ENCODE measurements around the gene ZP2.
"Not testable (repeated sequence)": the region's sequence is repeated elsewhere in the genome, so short reads cannot be mapped to it uniquely, and the experiment has no call there.

Gene ZP2

GRCh38 chr16:21211486-21211885, at the start of gene ZP2:
TSS of gene ZP2 (minus strand) at chr16:21211574. CDS start at chr16:21211547, 27 bp downstream.
- DNase-seq, result no peak

- DNase-seq, result no peak
These were observed 45.9 kb upstream of the ZP2 start for GRCh38 chr16:21257284-21257683.

- DNase-seq, result no peak
These were observed 45.3 kb upstream of the ZP2 start for GRCh38 chr16:21256636-21257035.

- no peak for DNase-seq
These were observed 42.1 kb upstream of the ZP2 start for GRCh38 chr16:21253470-21253869.

GRCh38 chr16:21250072-21250923, 38.9 kb upstream of the ZP2 start:
- no peak for DNase-seq

GRCh38 chr16:21248179-21248578, 36.8 kb upstream of the ZP2 start:
- DNase-seq, result not testable (repeated sequence)

GRCh38 chr16:21244518-21245215, 33.3 kb upstream of the ZP2 start:
- no peak for DNase-seq

- DNase-seq, result no peak
These were observed 31.4 kb upstream of the ZP2 start for GRCh38 chr16:21242756-21243155.

- DNase-seq, result no peak
These were observed 28.3 kb upstream of the ZP2 start for GRCh38 chr16:21239646-21240045.

GRCh38 chr16:21236831-21237230, 25.5 kb upstream of the ZP2 start:
- DNase-seq, result no peak

- DNase-seq, result no peak
These were observed 23.8 kb upstream of the ZP2 start for GRCh38 chr16:21235199-21235585.

GRCh38 chr16:21233521-21234150, 22.3 kb upstream of the ZP2 start, which contains the start of gene ANKS4B:
TSS of gene ANKS4B (plus strand) at chr16:21233699. CDS start at chr16:21233738, 39 bp downstream.
- DNase-seq, result no peak

GRCh38 chr16:21233045-21233520, 21.7 kb upstream of the ZP2 start:
- DNase-seq, result no peak

- DNase-seq, result no peak
These were observed 17.0 kb upstream of the ZP2 start for GRCh38 chr16:21228361-21228872.

GRCh38 chr16:21227866-21228265, 16.5 kb upstream of the ZP2 start:
- no peak for DNase-seq

GRCh38 chr16:21226749-21227148, 15.4 kb upstream of the ZP2 start:
- DNase-seq, result no peak

GRCh38 chr16:21224800-21225199, 13.4 kb upstream of the ZP2 start:
- DNase-seq, result no peak

GRCh38 chr16:21223787-21224186, 12.4 kb upstream of the ZP2 start:
- DNase-seq, result no peak

GRCh38 chr16:21222495-21223337, 11.3 kb upstream of the ZP2 start:
- no peak for DNase-seq

- DNase-seq, result no peak
These were observed 8.2 kb upstream of the ZP2 start for GRCh38 chr16:21219551-21219950.

GRCh38 chr16:21218153-21218552, 6.8 kb upstream of the ZP2 start:
- no peak for DNase-seq

- no peak for DNase-seq
These were observed 5.7 kb upstream of the ZP2 start for GRCh38 chr16:21217121-21217520.
